Erythroblast (primary cell): ENCODE results near the gene DOCK9.

Experiments
- GATA1 ChIP-seq: IDR thresholded peaks from 2 replicates; pipeline ENCODE4 v1.6.1; 2011; ENCODE audit warnings: low read depth, mild to moderate bottlenecking, control low read depth, low read length, moderate library complexity
- POLR2A ChIP-seq: IDR thresholded peaks from 2 replicates; pipeline ENCODE4 v1.6.1; 2011; ENCODE audit warnings: mild to moderate bottlenecking, low read length

GRCh38 chr13:99009987-99010551 lies 32.2 kb upstream of the DOCK9 start:
- no peak for TF ChIP-seq POLR2A
- TF ChIP-seq GATA1: no peak
